ENCODE measurements around the gene TBC1D14.

The TBC1D14 gene

GRCh38 chr4:6907658-6908191 is 1.9 kb upstream of the TBC1D14 start:
- Histone ChIP-seq H3K4me2 (ENCODE audit: low read depth, low read length, poor library complexity, severe bottlenecking) (no peak overlapping the region), H2AFZ (ENCODE audit: low read depth, low read length, severe bottlenecking) (no peak overlapping the region), H3F3A (ENCODE audit: insufficient read depth) (no peaks in the 10 kb centered on the region), H4K20me1 (ENCODE audit: low read depth, low read length) (no peaks in the 10 kb centered on the region), H3K27ac (ENCODE audit: low read depth, low read length) (no peak overlapping the region), H3K4me3 (ENCODE audit: insufficient read depth, low read length, poor library complexity, severe bottlenecking) (no peak overlapping the region), H3K79me2 (ENCODE audit: insufficient read depth, low read length) (no peaks in the 10 kb centered on the region), H3K9me3 (ENCODE audit: insufficient read depth, low read length) (no peaks in the 10 kb centered on the region), H3K27me3 (ENCODE audit: low read length) (no peaks in the 10 kb centered on the region; the same call in 1 of the 2 replicates), H3K9ac (ENCODE audit: low read length) (no peak overlapping the region), H3K36me3 (ENCODE audit: low read length) (no peaks in the 10 kb centered on the region), H3K9me2 (replicated peaks; ENCODE audit: insufficient read depth, low read length) (no peaks in the 10 kb centered on the region)
- TF ChIP-seq CTCF (IDR thresholded peaks at IDR 0.05; ENCODE audit: insufficient read depth, low read length, poor library complexity, severe bottlenecking) = no peak
- TF ChIP-seq EZH2phosphoT487 (conservative IDR thresholded peaks at IDR 0.05; ENCODE audit: low read length) = no peak

- TF ChIP-seq CTCF (IDR thresholded peaks at IDR 0.05; ENCODE audit: insufficient read depth, low read length, poor library complexity, severe bottlenecking) = no peak
- no peak for TF ChIP-seq EZH2phosphoT487 (conservative IDR thresholded peaks at IDR 0.05; ENCODE audit: low read length)
- peak overlapping the region; percentile 72 for H3K9ac ChIP-seq (ENCODE audit: low read length)
- no peaks in the 10 kb centered on the region; the same call in 1 of the 2 replicates for H3K27me3 ChIP-seq (ENCODE audit: low read length)
- no peaks in the 10 kb centered on the region for H3K9me3 ChIP-seq (ENCODE audit: insufficient read depth, low read length)
- no peaks in the 10 kb centered on the region for H3F3A ChIP-seq (ENCODE audit: insufficient read depth)
- no peaks in the 10 kb centered on the region for H3K9me2 ChIP-seq (replicated peaks; ENCODE audit: insufficient read depth, low read length)
- H3K27ac ChIP-seq (ENCODE audit: low read depth, low read length) = no peak overlapping the region
- H2AFZ ChIP-seq (ENCODE audit: low read depth, low read length, severe bottlenecking) = peak overlapping the region; percentile 65
- H4K20me1 ChIP-seq (ENCODE audit: low read depth, low read length) = no peaks in the 10 kb centered on the region
- no peaks in the 10 kb centered on the region for H3K36me3 ChIP-seq (ENCODE audit: low read length)
- peak overlapping the region; percentile 72 for H3K4me3 ChIP-seq (ENCODE audit: insufficient read depth, low read length, poor library complexity, severe bottlenecking)
- peak overlapping the region; percentile 71 for H3K4me2 ChIP-seq (ENCODE audit: low read depth, low read length, poor library complexity, severe bottlenecking)
- H3K79me2 ChIP-seq (ENCODE audit: insufficient read depth, low read length) = no peaks in the 10 kb centered on the region
Observed at GRCh38 chr4:6908432-6909112, 1.1 kb upstream of the TBC1D14 start.

GRCh38 chr4:6909970-6910339 is 329 bp downstream of the TBC1D14 start:
- no peaks in the 10 kb centered on the region for H3K9me2 ChIP-seq (replicated peaks; ENCODE audit: insufficient read depth, low read length)
- H3K9ac ChIP-seq (ENCODE audit: low read length) = peak overlapping the region; percentile 72
- H3K4me2 ChIP-seq (ENCODE audit: low read depth, low read length, poor library complexity, severe bottlenecking) = peak overlapping the region; percentile 80
- H3K27ac ChIP-seq (ENCODE audit: low read depth, low read length) = no peak overlapping the region
- H4K20me1 ChIP-seq (ENCODE audit: low read depth, low read length) = no peaks in the 10 kb centered on the region
- no peaks in the 10 kb centered on the region for H3F3A ChIP-seq (ENCODE audit: insufficient read depth)
- H3K9me3 ChIP-seq (ENCODE audit: insufficient read depth, low read length) = no peaks in the 10 kb centered on the region
- no peaks in the 10 kb centered on the region for H3K36me3 ChIP-seq (ENCODE audit: low read length)
- H2AFZ ChIP-seq (ENCODE audit: low read depth, low read length, severe bottlenecking) = no peak overlapping the region
- no peaks in the 10 kb centered on the region for H3K79me2 ChIP-seq (ENCODE audit: insufficient read depth, low read length)
- H3K4me3 ChIP-seq (ENCODE audit: insufficient read depth, low read length, poor library complexity, severe bottlenecking) = peak overlapping the region; percentile 72
- no peaks in the 10 kb centered on the region; the same call in 1 of the 2 replicates for H3K27me3 ChIP-seq (ENCODE audit: low read length)
- TF ChIP-seq EZH2phosphoT487 (conservative IDR thresholded peaks at IDR 0.05; ENCODE audit: low read length) (no peak), CTCF (IDR thresholded peaks at IDR 0.05; ENCODE audit: insufficient read depth, low read length, poor library complexity, severe bottlenecking) (no peak)

Measured in SU-DHL-6 (cell line).